MCF 10A (cell line): ENCODE measurements around the gene MTMR4. TPM values are rescaled to one million over a fixed set of nuclear protein-coding genes. Genes with fewer than 3 reads are reported as not detected.

ENCODE experiments used
- BruUV-seq: library from RNA; stranded (reverse); fragments of 400-500 nt; replicated peaks from 2 replicates; lab custom pipeline; 2021; lab: Mats Ljungman, UMichigan
- CTCF ChIA-PET: fragments of 300-600 bp; sonication (Branson Sonifier 250); formaldehyde crosslinking; extraction: SDS; loops from one replicate; lab custom pipeline; 2021; ENCODE audit warnings: antibody characterized with exemption, inconsistent platforms; lab: Yijun Ruan, JAX
- POLR2A ChIA-PET: fragments of 300-600, 350-650 bp; sonication (Branson Sonifier 250); formaldehyde crosslinking; extraction: SDS; loops from one replicate; lab custom pipeline; 2020; ENCODE audit warnings: antibody characterized with exemption, inconsistent platforms; lab: Yijun Ruan, JAX
- DNase-seq: peaks from one replicate; pipeline ENCODE4 v3.0.0-alpha.2; 2018; ENCODE audit not compliant: unreplicated experiment
- H3K27ac Mint-ChIP-seq: one replicate; pipeline ENCODE4 v1.8.0; 2022; ENCODE audit warnings: mild to moderate bottlenecking, low read depth, mixed read lengths; ENCODE audit not compliant: unreplicated experiment
- H3K27me3 Mint-ChIP-seq: one replicate; pipeline ENCODE4 v1.8.0; 2022; ENCODE audit warnings: mixed read lengths; ENCODE audit not compliant: insufficient read depth, unreplicated experiment
- H3K36me3 Mint-ChIP-seq: one replicate; pipeline ENCODE4 v1.8.0; 2022; ENCODE audit warnings: mild to moderate bottlenecking, moderate library complexity, mixed read lengths; ENCODE audit not compliant: insufficient read depth, unreplicated experiment
- H3K4me1 Mint-ChIP-seq: one replicate; pipeline ENCODE4 v1.8.0; 2022; ENCODE audit warnings: mixed read lengths; ENCODE audit not compliant: insufficient read depth, unreplicated experiment
- H3K4me3 Mint-ChIP-seq: one replicate; pipeline ENCODE4 v1.8.0; 2022; ENCODE audit warnings: mild to moderate bottlenecking, moderate library complexity, mixed read lengths; ENCODE audit not compliant: unreplicated experiment
- H3K9me3 Mint-ChIP-seq: one replicate; pipeline ENCODE4 v1.8.0; 2022; ENCODE audit warnings: mixed read lengths; ENCODE audit not compliant: unreplicated experiment
- intact Hi-C: fragments of 100-400 bp; cut with micrococcal nuclease; formaldehyde crosslinking; loops from 2 replicates; pipeline ENCODE4 v1.14.1; 2022
- total RNA-seq: library from RNA; stranded (reverse); gene quantifications from 2 replicates; pipeline ENCODE4 v1.2.3, GENCODE V29; 2022
- TF ChIP-seq, protein P1 (sequence below): fragments of 200-600 bp; IDR thresholded peaks from one replicate; pipeline ENCODE4 v1.8.0; 2022; ENCODE audit warnings: antibody characterized with exemption, mild to moderate bottlenecking; ENCODE audit not compliant: unreplicated experiment

The MTMR4 gene
- total RNA-seq, 1 experiment from 2014 or later, result 38.1 TPM

DNA sequence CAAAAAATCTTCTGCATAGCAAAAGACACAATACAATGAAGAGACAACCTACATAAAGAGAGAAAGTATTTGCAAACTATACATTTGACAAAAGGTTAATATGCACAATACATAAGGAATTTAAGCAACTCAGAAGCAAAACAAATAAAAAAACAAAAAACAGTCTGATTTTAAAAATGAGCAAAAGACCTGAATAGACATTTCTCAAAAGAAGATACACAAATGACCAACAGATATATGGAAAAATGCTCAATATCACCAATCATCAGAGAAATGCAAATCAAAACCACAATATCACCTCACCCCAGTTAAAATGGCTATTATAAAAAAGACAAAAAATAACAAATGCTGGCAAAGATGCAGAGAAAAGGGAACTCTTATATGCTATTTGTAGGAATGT, 58.9 kb downstream of the MTMR4 start:
- Mint-ChIP-seq H3K27me3 (peaks cover 21% of the 10 kb centered on the region), H3K27ac (no peak overlapping the region), H3K9me3 (no peaks in the 10 kb centered on the region), H3K36me3 (no peaks in the 10 kb centered on the region), H3K4me1 (no peaks in the 10 kb centered on the region), H3K4me3 (no peak overlapping the region)
- BruUV-seq, result no TSS peak
- TF ChIP-seq, protein P1, sequence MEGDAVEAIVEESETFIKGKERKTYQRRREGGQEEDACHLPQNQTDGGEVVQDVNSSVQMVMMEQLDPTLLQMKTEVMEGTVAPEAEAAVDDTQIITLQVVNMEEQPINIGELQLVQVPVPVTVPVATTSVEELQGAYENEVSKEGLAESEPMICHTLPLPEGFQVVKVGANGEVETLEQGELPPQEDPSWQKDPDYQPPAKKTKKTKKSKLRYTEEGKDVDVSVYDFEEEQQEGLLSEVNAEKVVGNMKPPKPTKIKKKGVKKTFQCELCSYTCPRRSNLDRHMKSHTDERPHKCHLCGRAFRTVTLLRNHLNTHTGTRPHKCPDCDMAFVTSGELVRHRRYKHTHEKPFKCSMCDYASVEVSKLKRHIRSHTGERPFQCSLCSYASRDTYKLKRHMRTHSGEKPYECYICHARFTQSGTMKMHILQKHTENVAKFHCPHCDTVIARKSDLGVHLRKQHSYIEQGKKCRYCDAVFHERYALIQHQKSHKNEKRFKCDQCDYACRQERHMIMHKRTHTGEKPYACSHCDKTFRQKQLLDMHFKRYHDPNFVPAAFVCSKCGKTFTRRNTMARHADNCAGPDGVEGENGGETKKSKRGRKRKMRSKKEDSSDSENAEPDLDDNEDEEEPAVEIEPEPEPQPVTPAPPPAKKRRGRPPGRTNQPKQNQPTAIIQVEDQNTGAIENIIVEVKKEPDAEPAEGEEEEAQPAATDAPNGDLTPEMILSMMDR, result no peak
- POLR2A ChIA-PET, result no interaction called here
- intact Hi-C loops, result no loop called here
- CTCF ChIA-PET, result no interaction called here
- DNase-seq, result no peak

DNA sequence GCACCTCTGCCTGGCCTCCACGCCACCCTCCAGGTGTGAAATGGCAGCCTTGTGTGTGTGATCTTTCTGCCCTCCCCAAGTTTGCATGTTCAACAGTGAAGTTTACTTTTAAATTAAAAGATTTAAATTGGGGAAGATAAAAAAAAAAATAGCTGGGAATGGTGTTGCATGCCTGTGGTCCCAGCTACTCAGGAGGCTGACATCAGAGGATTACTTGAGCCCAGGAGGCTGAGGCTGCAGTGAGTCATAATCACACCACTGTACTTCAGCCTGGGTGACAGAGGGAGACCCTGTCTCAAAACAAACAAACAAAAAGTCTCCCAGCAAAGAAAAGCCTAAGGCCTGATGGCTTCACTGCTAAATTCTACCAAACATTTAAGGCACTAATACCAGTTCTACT, 61.7 kb downstream of the MTMR4 start:
- DNase-seq, result no peak
- TF ChIP-seq, protein P1, result no peak
- H3K4me1 Mint-ChIP-seq, result no peaks in the 10 kb centered on the region
- BruUV-seq, result no TSS peak
- POLR2A ChIA-PET, result no interaction called here
- intact Hi-C loops, result no loop called here
- H3K36me3 Mint-ChIP-seq, result no peaks in the 10 kb centered on the region
- no peak overlapping the region for H3K4me3 Mint-ChIP-seq
- no peak overlapping the region for H3K27ac Mint-ChIP-seq
- H3K27me3 Mint-ChIP-seq, result peaks cover 21% of the 10 kb centered on the region
- CTCF ChIA-PET, result interaction anchor here (9.7 kb wide), 1 partner anchor 136 kb away, joined by 127 read pairs; no protein-coding TSS in a partner anchor
- H3K9me3 Mint-ChIP-seq, result no peaks in the 10 kb centered on the region

DNA sequence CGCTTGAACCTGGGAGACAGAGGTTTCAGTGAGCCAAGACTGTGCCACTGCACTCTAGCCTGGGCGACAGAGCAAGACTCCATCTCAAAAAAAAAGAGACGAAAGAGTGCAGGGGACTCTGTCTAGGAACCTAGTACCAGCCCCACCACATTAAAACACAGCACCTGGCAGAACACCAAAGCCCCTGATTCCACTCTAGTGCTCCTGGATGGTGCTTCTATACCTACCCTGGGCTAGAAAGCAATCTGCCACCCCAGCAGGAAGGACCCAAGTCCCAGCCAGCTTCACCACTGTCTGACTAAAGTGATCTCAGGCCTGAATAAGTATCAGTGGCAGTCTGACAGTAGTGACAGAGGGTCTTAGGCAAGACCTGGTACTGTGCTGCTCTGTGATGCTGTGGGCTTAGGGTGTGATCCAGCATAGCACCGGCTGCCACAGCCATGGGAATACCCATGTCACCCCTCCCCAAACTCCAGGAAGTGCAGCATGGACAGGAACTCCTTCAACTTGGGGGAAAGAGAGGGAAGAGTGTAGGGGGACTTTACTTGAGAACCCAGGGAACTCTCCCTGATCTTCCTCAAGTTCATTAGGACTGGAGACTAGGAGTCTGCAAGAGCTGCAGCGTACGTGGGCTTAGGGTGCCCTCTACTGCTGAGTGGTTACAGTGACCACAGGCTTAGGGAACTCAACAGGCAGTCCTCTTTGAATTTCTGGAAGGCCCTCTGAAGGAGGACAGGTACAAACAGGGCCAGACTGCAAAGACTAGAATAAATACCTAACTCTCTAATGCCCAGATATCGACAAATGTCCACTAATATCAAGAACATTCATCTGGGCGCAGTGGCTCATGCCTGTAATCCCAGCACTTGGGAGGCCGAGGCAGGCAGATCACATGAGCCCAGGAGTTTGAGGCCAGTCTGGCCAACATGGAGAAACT, 67.1 kb downstream of the MTMR4 start:
- no peaks in the 10 kb centered on the region for H3K4me1 Mint-ChIP-seq
- peak; percentile 85 for DNase-seq
- intact Hi-C loops, result loop anchor here (1.0 kb wide), 4 partner anchors 130 to 325 kb away; no protein-coding TSS in a partner anchor
- no peak overlapping the region for H3K27ac Mint-ChIP-seq
- POLR2A ChIA-PET, result interaction anchor here (0.7 to 1.4 kb wide), 2 partner anchors 95 to 195 kb away, joined by 3 to 4 read pairs; partner anchors contain the start of gene SUPT4H1
- H3K27me3 Mint-ChIP-seq, result peaks cover 35% of the 10 kb centered on the region
- no peak overlapping the region for H3K4me3 Mint-ChIP-seq
- H3K9me3 Mint-ChIP-seq, result peaks cover 7% of the 10 kb centered on the region
- no peaks in the 10 kb centered on the region for H3K36me3 Mint-ChIP-seq
- TF ChIP-seq, protein P1, result peak; percentile 86
- CTCF ChIA-PET, result interaction anchor here (0.6 to 9.7 kb wide), 18 partner anchors 8 to 153 kb away, joined by 3 to 127 read pairs (median 4); partner anchors contain the start of genes MTMR4, RNF43 and SUPT4H1
- no TSS peak for BruUV-seq

DNA sequence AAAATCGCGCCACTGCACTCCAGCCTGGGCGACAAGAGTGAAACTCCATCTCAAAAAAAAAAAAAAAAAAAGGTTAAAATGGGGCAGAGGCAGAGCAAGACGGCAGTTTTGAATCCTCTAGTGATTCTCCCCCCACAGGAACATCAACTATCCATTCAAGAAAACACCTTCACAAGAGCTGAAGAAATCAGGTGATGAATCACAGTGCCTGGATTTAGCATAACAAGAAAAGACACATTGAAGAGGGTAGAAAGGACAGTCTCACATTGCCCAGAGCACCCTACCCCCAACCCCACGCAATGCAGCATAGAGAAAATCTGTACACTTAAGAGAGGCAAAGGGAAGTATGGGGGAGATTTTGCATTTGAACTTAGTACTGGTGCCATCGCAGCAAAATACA, 68.4 kb downstream of the MTMR4 start:
- TF ChIP-seq, protein P1, result no peak
- CTCF ChIA-PET, result interaction anchor here (0.6 to 9.7 kb wide), 10 partner anchors 11 to 655 kb away, joined by 3 to 127 read pairs (median 4); partner anchors contain the start of gene SUPT4H1
- no peak for DNase-seq

More for the DNA sequence above, 68.4 kb downstream of the MTMR4 start:
- Mint-ChIP-seq H3K27me3 (peaks cover 47% of the 10 kb centered on the region), H3K36me3 (no peaks in the 10 kb centered on the region), H3K4me3 (no peak overlapping the region), H3K4me1 (no peaks in the 10 kb centered on the region), H3K27ac (no peak overlapping the region), H3K9me3 (peaks cover 7% of the 10 kb centered on the region)
- intact Hi-C loops, result no loop called here
- BruUV-seq, result no TSS peak
- POLR2A ChIA-PET, result no interaction called here
